ENCODE data around the gene KDM4D.
"Not testable (repeated sequence)": the region's sequence is repeated elsewhere in the genome, so short reads cannot be mapped to it uniquely, and the experiment has no call there.

The KDM4D gene

DNA sequence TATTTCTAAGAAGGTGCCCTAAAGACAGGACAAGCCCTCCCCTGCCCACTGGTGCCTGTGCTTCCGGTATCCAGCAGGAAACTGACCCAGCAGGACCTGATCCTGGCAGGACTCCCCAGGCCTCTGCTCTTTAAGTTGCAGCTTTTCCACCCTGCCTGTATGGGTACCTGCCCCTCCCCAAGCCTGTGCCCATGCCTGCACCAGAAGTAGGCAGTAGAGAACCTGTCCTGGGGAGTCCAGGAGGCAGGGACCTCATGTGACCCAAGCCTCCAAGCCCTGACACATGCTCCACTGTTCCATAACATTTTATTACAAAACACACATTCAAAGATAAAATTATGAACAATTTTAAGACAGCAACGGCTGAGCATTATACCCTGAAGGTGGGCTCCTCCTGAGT lies 14.3 kb upstream of the KDM4D start:
- DNase-seq = no peak

- no peak for DNase-seq
Observed at GRCh38 chr11:94960488-94960887, 13.0 kb upstream of the KDM4D start.

DNA sequence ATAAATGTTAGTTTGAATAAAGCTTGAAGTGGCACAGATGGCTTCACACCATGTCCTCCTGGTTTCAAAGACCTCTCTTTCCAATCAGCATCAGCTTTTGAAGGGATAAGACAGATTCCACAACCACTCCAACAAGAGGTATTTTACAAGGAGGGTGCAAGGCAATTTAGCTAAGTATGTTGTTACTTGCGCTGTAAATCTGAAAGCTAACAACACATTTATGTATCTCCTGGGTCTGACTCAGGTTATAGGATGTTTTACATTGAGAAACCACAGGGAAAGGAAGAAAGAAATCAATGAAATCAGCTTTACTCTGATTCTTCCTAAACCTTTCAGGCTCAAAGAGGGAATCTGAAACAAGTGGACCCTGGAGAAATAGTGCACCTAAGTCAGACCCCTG lies 12.3 kb upstream of the KDM4D start:
- no peak for DNase-seq

DNA sequence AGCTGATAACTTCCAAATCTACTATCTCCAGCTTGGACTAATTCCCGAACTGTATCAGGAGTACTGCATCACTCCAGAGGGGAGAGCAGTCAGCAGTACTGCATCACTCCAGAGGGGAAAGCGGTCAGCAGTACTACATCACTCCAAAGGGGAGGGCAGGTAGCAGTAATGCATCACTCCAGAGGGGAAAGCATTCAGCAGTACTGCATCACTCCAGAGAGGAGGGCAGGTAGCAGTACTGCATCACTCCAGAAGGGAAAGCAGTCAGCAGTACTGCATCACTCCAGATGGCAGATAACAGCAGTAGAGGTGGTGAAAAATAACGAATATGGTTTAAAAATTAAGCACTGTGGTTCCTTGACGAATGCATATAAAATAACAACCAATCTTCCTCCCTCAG lies 8.6 kb upstream of the KDM4D start:
- no peak for DNase-seq

DNA sequence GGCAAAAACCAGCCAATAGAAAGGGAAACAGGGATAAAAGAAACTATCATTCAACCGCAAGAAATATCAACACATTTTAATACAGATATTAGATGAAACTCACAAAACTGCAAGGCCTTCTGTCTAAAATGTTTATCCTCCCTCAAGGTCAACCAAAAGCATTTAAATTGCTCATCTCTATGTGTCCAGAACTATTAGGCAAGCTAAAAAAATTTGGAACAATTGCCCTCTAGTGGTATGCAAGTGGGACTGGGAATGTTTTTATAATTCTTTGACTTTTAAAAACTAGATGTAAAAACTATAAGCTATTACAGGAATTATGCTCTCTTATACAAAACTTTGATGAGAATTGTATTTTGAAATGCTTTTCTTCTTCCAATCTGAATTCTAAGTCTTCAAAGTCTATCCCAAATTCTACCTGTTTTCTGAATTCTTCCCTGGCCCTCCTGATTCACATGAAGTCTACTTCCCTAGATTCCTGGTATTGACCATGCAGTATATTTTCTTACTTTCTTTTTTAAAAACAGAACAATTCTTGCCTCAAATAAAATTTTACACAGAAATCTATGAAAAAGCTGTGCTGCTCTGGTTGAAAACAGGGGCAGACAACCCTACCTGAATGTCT lies 5.1 kb upstream of the KDM4D start:
- no peak for DNase-seq

GRCh38 chr11:94972700-94973098 lies 810 bp upstream of the KDM4D start:
- DNase-seq = no peak

DNA sequence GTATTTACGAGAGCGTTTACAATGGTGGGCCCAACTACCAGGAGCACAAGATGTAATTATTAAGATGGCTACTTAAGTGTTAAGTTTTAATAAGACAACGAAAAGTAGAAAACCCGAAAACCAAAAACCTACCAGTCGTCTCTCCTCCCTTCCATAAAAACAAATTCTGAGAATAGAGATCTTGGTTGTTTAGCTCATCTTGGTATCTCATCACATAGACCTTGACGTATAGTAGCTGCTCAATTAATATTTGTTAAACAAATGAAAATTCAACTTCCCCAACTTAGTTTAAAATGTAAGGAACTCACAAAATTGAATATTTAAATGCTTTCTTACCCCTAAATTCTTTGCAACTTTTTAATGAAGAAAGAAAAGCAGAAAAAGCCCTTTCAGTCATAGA lies 669 bp downstream of the KDM4D start:
- DNase-seq = no peak

- DNase-seq = no peak
Observed at GRCh38 chr11:94975599-94975998, 2.1 kb downstream of the KDM4D start.

- DNase-seq = no peak
Observed at GRCh38 chr11:94987378-94987777, 13.9 kb downstream of the KDM4D start.

- no peak for DNase-seq
Observed at GRCh38 chr11:94988748-94989147, 15.2 kb downstream of the KDM4D start.

DNA sequence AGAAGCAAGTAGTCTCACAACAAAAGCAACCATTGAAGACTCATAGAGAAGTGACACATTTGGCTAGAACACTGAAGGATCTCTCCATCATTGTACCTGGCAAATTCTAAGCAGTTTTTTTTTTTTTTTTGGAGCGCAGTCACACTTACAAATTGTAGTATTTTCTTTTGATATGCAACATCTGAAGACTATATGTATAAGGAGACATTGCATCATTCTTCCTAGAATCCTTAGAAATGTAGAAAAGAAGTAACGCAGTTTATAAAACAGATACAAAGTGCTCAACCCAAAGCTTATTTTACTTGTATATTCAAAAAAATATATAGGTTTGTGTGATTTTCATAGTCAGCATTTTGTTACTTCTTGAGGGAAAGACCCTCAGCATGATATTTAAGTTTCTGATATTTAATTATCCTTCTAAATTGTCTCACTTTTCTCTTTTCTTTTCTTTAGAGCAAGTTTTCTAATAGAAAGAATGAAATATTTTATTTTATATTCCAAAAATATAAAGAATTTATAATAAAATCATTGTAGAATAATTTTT lies 20.0 kb downstream of the KDM4D start:
- DNase-seq = no peak

DNA sequence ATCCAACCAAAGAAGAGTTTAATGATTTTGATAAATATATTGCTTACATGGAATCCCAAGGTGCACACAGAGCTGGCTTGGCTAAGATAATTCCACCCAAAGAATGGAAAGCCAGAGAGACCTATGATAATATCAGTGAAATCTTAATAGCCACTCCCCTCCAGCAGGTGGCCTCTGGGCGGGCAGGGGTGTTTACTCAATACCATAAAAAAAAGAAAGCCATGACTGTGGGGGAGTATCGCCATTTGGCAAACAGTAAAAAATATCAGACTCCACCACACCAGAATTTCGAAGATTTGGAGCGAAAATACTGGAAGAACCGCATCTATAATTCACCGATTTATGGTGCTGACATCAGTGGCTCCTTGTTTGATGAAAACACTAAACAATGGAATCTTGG lies 23.9 kb downstream of the KDM4D start:
- DNase-seq = no peak

DNA sequence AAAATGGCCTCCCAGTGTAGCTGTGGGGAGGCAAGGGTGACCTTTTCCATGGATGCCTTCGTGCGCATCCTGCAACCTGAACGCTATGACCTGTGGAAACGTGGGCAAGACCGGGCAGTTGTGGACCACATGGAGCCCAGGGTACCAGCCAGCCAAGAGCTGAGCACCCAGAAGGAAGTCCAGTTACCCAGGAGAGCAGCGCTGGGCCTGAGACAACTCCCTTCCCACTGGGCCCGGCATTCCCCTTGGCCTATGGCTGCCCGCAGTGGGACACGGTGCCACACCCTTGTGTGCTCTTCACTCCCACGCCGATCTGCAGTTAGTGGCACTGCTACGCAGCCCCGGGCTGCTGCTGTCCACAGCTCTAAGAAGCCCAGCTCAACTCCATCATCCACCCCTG lies 24.8 kb downstream of the KDM4D start:
- DNase-seq = no peak

- DNase-seq = no peak
Observed at GRCh38 chr11:95003716-95004115, 30.2 kb downstream of the KDM4D start.

DNA sequence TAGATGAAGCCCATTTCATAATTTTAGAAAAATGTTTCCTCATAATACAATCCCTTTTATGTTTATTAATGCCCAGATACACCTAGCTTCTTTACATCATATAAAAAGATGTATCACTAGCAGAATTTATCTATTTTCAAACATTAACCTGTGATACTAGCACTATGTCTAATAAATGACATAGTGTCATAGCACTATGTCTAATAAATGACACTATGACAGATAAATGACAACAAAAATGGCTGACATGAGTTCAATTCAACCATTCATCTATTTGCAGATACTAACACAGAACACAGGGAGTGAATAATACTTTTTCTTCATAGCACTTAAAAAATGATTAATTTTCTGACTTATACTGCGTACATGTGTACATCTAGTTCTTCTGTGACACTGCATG lies 32.1 kb downstream of the KDM4D start:
- DNase-seq = no peak

DNA sequence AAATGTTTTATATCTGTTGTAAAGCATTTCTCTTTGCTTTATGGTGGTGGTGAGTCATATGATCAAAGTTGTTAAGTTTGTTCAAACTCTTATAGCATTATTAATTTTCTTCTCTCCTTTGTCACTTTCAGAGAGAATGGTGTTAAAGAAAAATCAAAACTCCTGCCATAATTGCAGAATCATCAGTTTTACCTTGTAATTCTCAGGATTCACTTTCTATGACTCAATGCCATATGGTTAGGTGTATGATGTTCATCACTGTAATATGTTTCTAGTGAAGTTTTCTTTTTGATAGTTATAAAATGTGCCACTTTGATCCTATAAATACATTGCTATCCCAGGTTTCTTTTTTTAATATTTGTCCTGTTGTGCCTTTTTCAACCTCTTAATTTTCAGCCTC lies 37.9 kb downstream of the KDM4D start:
- DNase-seq = no peak

- no peak for DNase-seq
Observed at GRCh38 chr11:95014184-95014821, 40.8 kb downstream of the KDM4D start.

DNA sequence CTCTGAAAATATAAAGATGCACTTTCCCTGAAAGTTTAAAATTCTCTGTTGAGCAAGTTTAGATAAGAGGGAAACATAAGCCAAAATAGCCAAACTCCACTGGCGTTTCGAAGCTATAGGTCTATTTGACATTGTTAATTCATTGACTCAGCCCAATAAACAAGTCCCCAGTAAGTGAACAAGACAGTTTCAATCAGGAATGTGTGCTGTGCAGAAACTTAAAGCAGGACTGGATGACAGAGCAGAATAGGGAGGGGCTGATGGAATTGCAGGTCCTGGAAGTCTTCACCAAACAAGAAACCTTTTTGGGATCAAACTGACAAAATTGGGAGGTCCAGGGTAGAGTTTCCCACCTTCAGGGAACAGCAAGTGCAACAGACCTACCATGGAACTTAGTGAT lies 42.6 kb downstream of the KDM4D start:
- no peak for DNase-seq

DNA sequence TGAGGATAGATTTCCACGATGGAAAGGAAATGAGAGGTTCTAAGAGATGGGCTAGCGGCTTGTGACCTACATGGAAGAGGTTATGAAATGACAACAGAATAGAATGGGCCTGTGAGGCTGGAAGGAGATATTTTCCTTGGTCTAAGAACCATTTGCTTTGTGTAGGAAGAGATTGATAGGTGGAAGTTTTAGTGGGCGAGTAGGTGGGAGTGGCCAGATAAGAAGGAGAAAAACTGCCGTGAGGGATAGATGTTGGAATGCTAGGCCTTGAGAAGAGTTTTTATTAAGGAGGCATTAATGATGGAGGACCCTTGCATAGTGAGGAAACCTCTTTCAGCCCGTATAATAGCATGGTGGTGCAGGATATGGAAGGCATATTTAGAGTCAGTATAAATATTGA lies 48.0 kb downstream of the KDM4D start:
- DNase-seq = not testable (repeated sequence)

GRCh38 chr11:95024958-95025357 lies 51.4 kb downstream of the KDM4D start, which contains the start of gene KDM4E:
Gene KDM4E (plus strand): TSS chr11:95025258. CDS start chr11:95025558, 300 bp downstream.
- DNase-seq = no peak

- DNase-seq = not testable (repeated sequence)
Observed at GRCh38 chr11:95025594-95025993, 52.1 kb downstream of the KDM4D start.

- DNase-seq = no peak
Observed at GRCh38 chr11:95028357-95028756, 54.8 kb downstream of the KDM4D start.

DNA sequence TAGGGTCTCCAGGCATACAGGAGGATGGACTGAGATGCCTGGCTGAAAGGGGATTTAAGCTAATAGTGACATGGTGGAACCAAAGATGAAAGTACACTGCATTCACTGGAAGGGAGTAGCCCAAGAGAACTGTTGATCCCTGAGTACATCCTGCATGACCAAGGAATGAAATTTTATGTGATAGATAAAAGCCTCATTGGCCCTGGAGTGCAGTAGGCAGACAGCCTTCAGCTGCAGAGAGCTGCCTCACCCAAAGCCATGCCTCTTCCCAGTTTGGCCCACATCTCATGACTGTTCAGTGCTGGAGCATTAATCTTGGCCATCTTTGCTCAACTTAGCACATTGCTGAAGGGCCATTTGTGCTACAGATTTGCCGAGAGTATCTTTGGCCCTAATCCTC lies 59.5 kb downstream of the KDM4D start:
- DNase-seq = no peak

DNA sequence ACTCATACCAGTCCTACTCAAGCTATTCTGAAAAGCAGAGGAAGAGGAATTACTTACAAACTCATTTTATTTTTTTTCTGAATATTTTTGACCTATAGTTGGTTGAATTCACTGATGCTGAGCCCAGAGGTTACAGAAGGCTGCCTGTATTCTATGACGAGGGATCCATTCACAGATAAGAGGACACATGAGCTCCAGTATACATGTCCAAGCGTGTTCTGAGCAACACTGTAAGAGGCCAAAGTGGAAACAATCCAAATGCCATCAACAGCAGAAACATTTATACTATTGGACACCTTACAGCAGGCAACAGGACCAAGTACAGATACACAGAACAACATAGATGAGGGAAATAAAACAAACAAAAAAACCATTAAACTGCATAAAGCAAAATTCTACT lies 61.8 kb downstream of the KDM4D start:
- no peak for DNase-seq
